ENCODE data around the gene MTRF1L.

MTRF1L gene, protein sequence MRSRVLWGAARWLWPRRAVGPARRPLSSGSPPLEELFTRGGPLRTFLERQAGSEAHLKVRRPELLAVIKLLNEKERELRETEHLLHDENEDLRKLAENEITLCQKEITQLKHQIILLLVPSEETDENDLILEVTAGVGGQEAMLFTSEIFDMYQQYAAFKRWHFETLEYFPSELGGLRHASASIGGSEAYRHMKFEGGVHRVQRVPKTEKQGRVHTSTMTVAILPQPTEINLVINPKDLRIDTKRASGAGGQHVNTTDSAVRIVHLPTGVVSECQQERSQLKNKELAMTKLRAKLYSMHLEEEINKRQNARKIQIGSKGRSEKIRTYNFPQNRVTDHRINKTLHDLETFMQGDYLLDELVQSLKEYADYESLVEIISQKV

DNA sequence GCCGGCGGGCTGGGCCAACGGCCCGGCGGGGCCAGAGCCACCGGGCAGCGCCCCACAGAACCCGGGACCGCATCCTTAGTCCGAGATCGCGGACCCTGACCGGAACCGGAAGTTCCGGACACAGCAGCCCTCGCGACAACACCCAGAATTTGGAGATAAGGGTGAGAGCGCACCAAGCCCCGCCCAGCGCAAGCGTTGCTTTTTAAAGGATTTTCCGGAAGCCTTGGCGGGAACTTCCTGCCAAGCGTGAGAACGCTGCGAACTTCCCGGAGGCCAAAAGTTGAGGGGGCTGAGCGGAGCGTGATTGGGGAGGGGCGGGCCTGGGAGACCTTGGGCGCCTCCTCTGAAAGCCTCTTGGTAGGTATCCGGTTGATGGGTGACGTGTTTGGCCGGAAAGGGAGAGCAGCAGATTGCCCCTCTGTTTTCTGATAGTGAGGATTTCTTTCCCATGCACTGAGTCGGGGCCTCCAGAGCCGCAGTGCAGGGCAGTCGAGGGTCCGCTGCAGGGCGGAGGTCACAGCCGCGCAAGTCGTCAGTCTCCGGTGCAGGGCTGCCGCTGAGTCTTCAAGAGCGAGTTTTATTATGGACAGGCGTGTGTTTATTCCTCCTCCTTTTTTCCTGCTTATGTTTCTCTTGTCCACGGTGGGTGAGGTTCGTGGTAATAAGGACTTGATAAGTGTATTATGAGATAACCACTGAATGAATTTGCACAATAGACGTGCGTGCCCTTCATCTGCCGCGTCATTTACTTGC lies at the start of gene MTRF1L:
TSS of gene MTRF1L (minus strand) at position 97 of the 753 bp plus-strand sequence. CDS start at position 73, 24 bp downstream.
- DNase-seq = peak; percentile 35

DNA sequence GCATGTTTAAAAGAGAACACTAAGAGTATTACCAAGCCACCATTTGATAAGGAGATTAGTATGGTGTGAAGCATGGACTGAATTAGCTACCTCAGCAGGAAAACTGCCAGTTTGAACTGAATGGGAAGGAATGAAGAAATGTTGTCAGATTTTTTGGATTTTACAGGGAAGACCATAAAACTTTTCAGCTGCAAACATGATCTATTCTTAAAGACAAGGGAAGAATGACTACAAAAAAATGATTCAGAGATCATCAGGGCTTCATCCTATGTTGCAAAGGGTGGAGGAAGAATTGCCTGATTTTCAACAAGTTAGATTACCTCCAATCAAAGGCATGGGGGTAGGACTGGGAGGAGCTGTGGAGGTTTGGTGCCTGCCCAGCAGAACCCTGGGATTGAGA lies 49.3 kb upstream of the MTRF1L start:
- no peak for DNase-seq

DNA sequence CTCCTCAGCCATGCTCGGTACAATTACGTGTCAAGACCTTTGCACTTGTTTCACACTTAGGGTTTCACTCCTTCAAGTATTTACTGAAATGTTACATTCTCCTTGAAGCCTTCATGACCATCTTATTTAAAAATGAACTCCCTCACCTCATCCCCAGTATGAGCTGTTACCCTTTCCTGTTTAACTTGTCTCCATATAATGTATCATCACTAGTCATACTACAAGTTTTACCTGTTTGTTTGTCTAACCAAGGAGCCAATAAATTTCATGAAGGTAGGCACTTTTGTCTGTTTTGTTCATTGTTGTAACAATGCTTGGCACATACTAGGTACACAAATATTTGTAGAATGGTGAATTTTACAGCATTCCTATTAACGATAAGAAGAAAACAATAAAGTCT lies 46.1 kb upstream of the MTRF1L start:
- DNase-seq = no peak

DNA sequence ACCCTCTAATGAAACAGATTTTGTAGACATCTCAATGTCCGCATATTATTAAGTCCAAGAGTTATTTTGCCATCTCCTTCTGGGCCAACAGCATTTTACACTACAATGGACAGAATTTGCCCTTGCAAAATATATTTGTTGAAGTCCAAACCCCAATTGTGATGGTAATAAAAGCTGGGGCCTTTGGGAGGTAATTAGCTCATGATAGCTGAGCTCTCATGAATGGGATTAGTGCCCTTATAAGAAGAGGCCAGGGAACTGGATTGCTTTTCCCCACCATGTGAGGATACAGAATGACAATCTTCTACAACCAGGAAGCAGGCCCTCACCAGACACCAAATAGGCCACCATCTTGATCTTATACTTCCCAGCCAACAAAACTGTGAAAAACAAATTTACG lies 44.9 kb upstream of the MTRF1L start:
- DNase-seq = no peak

DNA sequence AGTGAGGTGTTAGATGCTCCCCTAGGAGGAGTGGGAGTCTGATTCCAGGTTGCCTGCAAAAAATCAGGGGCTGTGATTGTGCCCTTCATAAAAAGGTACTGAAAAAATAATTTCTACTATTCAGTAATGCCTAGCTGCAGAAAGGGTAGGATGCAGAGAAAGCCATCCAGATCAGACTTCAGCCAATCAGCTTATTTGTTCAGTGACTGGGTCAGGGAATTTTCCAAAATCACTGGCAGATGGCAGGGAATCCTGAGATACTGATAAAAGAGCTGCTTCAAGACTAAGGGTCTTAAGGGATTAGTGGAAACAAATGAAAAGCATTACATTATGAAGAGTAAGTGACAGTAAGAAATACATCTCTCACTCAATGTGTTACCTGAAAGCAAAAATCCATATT lies 42.8 kb upstream of the MTRF1L start:
- no peak for DNase-seq

DNA sequence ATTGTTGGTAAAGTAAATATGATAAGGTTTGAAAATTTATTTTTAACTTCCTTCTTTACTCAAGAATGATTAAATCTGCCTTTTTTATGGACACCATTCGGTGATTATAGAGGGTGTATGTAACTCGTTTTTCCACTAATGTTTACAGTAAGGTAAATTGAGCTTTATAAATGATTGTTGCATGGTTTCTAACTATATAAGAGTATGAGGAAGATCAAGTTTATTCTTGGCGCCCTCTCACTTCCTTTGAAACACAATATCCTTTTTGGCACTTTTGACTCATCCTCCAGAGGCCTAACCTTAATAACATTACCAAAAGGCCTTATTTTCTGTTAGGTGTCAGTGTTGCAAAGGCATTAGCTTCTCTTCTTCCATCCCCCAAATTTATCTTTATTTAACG lies 41.8 kb upstream of the MTRF1L start:
- DNase-seq = peak; percentile 26

DNA sequence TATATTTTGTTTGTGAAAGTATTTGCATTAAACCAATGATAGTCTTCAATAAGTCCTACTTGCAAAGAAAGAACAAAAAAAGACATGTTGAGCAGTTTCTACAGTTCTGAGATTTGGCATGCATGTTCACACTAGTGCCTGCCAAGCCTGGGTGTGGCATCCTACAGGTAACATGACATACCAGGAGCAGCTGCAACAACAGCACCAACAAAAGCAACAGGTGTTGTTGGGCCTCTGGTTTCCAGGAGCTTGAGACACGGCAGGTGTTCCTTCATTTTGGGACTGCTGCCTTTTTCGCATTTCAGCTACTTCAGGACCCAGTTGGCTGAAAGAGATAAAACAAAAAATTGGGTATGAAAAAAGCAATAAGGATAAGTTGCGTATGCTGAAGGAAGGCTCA lies 41.2 kb upstream of the MTRF1L start:
- peak; percentile 34 for DNase-seq

DNA sequence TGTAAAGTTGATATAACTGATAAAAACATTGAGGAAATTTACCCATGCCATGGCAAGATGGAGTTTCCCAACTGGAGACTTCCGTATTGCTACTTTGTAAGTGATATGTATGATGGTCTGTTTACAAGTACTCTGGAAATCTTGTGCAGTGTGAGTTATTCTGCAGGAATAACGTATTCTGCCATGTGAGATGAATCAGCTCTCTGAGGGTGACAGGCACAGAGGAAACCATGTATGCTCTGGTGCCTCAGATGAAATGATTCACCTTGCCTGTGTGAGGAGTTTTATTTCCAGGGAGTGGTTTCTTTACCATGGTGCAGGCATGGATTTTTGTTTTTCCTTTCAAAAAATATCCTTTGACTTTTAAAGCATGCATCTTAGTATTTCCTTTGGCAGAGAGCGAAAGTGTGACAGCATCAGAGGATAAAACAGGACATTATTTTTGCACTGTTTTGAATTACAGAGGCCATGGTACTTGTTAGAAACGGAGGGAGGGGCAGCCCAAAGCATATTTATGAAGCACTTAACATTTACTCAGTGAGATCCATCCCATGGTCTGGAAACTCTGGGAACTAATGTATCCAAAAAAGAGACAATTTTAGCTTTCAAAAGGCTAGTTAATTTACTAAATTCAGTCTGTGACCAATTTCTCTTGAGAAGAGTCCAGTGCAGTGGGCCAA lies 36.0 kb upstream of the MTRF1L start:
- no peak for DNase-seq

DNA sequence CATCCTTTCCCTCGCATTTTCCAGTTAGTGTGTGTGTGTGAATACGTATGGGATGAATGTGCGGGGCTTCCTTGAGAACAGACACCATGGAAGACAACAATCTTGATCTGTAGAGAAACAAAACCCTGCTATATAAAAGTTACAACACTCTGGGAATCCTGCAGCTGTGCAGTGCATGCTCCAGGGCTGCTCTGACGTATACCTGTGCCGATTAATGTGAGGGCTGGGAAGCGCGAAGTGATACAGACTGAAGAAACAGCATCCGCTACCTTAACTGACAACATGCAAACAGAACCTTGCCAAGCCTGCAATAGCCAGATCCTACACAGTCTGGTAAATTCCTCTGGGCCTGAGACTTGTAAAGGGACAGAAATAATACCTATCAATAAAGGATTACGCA lies 31.6 kb upstream of the MTRF1L start:
- DNase-seq = no peak

DNA sequence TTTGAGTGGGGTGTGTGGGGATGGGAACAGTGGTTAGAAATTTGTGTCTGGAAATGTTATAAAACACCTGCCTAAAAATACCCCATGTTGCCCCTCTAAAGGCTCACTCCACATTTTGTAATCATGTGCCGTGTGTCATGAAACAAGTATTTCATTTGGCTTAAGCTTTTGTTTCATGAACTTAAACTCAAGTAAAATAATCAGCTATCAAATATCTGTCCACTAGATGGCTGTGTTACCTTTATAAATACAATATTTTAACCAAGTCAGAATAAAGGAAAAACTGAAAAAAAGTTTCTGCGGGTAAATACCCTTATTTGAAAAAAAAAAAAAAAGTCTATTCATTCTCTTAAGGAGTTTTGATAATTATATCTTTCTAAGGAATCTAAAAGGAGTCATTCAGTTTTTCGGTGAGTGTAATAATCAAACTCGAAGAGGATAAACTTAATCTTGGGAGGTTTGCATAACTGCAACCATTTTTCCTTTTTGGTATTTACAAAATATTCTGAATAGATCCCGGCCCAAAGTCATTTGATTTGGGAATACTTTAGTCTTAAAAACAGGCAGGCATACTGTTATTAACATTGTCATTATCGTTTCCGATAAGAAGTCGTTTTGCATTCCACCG lies 29.9 kb upstream of the MTRF1L start:
- DNase-seq = no peak

DNA sequence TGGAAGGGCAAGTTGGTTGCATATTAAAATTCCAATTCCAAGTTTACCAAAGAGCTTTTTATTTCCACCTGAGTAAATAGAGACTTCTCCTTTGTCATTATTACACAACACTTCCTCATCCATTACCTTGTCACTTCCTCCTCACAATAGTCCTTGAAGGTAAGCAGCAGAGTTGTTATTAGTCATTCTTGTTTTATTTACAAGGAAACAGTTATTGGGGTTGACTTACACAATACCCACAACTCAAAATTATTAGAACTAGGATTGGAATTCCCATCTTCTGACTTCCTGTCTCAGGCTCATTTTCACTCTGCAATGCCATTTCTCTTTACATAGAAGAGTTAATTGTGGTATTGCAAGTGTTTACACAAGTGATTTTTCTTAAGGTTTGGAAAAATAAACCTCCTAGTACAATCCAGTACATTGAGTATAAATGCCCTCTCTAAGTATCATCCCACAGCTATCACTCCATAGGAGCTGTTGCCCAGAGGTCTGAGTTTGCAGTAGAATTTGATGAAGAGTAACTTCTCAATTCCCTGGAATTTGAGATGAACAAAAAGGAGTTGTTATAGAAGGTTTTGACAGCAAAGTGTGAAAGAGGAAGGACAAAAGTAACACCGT lies 28.9 kb upstream of the MTRF1L start:
- DNase-seq = no peak

DNA sequence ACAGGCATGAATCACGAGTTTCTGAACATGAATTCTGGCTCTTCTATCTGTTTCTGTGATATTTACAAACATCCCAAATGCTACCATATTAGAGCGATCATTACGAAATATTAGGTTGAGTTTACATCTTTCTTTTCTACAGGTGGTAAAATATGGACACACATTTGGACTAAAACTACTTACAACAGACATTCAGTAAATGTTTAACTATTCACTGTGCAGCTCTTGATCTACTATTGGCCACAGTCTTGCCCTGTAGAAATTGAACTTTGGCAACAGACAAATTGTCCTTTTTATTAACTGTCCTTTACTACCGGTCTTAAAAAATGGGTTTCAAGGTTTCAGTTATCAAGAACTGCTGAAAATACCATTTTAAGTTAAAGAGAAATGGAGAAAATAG lies 26.5 kb upstream of the MTRF1L start:
- no peak for DNase-seq

DNA sequence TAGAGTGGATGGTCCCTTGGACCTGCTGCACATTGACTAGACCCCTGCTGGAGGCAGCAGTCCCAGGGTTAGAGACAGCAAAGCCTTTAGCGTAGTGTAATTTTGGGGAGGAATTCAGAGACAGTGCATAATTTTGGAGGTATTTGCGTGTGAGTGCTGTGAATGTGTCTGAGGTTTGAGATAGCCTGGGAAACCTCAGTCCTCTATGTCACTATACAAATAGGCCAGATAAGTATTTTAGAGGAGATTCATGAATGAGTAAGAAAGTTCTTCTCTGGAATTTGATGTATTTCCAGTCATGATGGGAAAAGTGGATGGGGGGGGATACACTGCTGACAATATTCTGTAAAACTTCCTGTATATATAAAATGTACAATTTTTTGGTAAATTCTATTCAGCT lies 25.8 kb upstream of the MTRF1L start:
- DNase-seq = no peak

DNA sequence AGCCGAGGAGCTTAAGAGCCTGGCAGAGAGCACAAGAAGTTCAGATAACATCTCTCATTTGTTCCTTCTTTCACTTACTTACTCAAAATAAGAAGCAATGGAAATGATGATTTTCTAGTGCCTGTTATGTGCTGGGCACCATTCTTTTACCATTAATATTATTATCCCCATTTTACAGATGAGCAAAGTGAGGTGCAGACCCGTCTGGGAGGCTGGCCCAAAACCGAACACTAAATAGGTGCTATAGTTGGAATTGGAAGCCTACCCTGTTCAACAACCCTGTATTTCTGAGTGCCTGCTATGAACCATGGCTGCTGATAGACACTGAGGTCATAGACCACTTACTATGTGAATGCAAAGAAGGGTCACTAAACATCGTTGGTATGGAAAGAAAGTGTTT lies 25.0 kb upstream of the MTRF1L start:
- no peak for DNase-seq

DNA sequence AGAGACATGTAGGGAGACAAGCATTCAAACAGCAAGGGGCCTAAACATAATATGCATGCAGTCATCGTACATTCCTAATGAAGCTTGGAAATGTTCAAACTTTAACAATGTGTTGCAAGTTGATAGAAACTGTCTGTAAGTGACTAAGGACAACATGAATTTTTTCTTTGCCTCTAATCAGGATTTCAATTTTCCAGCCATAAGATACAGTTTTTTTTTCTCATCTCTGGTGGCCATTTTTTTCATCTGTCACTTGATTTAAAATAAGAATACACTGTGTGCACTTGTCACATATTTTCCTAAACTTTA lies 22.2 kb upstream of the MTRF1L start:
- no peak for DNase-seq

DNA sequence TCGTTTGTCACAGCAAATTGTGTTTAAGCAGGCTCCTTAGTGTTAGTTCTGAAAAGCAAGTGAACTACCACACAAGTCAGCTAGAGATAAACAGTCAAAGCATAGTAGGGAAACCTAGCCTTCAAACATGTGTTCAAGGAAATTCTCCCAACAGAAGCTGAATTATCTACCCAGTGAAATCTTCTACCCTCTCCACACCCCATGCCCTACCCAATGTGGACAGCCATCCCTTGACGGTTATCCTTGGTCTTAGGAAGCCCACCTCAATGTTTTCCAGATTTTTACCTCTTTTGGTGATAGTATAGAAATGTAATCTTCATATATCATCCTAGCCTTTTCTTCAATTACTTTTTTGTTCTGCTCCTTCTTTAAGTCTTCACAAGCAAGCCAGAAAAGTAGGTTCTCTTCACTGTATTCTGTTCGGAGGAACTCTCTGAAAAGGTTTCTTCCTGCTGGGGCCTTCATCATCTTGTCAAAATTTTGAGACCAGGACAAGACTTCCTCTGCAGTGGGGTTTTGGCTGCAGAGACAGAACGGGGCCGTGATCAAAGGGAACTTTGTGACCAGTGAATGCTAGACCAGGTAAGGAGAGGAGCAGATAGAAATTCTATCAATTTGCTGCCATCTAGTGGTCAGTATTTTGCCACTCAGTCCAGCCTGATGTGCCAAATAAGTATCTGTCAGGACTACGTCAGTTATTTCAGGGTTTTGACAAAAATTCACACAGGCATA lies 21.6 kb upstream of the MTRF1L start:
- no peak for DNase-seq

DNA sequence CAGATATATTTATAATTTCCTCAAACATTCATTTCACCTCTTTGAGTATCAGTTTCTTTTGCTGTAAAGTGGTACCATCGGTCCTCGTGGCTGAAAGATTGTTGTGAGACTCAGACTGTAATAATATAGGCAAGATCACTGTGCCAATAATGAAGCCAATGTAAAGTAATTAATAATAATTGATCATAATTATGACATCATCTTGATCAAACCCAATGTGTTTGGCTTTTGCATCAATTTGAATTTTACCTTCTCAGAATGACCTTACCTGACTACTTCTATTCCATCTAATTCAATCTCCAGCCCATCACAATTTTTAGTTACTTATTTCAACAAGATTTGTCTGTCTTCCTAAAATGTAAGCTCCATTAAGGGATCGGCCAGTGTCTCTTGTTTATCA lies 15.8 kb upstream of the MTRF1L start:
- DNase-seq = no peak

DNA sequence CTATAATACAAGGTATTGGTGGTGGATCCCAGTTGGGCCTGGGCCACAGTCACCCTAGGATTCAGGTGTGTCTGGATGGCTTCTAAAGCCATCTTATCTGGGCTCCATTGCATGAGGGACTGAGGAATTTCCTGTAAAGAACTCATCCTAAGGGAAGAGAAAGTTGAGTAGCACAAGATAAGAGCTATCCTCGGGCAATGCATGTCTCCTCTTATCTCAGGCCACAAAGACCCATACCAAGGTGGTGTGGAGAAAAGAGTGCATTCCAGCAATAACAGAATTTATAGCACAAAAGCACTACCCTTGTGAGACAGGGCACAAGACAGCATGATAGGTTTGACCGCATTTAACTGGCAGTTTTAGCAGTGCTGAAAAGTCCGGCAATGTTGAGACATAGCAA lies 14.3 kb upstream of the MTRF1L start:
- no peak for DNase-seq

DNA sequence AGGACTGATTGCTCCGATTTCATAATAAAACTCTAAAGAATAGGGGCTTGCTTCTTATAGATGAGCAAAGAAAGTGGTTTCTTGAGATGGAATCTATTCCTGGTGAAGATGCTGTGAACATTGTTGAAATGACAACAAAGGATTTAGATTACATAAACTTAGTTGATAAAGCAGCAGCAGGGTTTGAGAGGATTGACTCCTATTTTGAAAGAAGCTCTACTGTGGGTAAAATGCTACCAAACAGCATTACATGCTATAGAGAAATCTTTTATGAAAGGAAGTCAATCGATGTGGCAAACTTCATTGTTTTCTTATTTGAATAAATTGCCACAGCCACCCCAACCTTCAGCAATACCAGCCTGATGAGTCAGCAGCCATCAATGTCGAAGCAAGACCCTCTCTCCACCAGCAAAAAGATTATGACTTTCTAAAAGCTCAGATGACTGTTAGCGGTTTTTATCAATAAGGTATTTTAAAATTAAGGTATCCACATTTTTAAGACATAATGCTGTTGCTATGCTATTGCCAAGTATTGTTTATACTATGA lies 12.7 kb upstream of the MTRF1L start:
- no peak for DNase-seq

DNA sequence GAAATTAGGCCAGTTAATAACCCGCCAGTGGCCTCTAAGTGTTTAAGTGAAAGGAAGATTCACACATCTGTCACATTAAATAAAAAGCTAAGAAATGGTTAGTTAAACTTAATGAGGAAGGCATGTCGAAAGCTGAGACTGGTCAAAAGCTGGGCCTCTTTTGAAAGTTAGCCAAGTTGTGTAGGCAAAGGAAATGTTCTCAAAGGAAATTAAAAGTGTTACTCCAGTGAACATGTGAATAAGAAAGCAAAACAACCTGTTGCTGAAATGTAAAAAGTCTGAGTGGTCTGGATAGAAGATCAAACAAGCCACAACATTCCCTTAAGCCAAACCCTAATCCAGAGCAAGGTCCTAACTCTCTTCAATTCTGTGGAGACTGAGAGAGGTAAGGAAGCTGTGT lies 10.9 kb upstream of the MTRF1L start:
- DNase-seq = no peak

DNA sequence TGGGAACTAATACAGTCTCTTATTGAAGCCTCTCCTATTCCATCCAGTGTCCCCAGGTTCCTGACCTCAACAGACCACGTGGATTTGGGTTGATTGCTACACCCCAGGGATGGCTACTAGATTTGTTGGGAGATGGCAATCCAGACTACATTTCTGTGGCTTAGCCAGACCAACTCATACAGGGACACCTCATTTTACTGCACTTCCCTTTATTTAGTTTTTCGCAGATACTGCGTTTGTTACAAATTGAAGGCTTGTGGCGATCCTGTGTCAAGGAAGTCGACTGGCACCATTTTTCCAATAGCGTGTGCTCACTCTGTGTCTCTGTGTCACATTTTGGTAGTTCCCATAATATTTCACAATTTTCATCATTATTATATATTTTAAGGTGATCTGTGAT lies 10.3 kb upstream of the MTRF1L start:
- no peak for DNase-seq

DNA sequence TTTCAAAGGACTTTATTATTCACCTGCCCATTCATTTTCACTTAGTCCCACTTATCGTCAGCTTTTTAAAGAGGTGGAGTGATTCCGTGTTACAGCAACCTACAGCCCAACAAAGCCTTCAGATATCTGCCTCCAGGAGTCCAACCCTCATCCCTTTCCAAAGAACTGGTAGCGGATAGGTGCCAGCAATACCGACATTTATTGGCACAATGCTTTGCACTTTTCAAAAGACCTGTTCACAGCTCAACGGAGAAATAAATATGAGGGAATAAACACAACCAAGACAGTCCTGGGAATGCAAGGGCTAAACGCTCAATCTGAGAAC lies 819 bp upstream of the MTRF1L start:
- peak; percentile 37 for DNase-seq

All from NCI-H2029 treated with DMSO at 0.1 percent for 48 hours (cell line).